GM13976 (cell line): ENCODE measurements around the gene CDC42EP3.
A peak's percentile ranks its signal among the peaks of the same experiment; 100 is the strongest.

Experiments used
- DNase-seq: peaks from one replicate; pipeline ENCODE4 v3.0.0; 2012; ENCODE audit warnings: low spot score
- CTCF ChIP-seq: IDR thresholded peaks from 2 replicates; pipeline ENCODE4 v1.5.1; 2012; ENCODE audit warnings: borderline replicate concordance, mild to moderate bottlenecking; ENCODE audit not compliant: insufficient read depth; ENCODE audit errors: extremely low read depth, missing control alignments, control extremely low read depth
- in situ Hi-C: fragments of 300-500 bp; cut with MboI; formaldehyde crosslinking; loops from one replicate; pipeline ENCODE4 v1.12.0; 2022; ENCODE audit warnings: low sequenced_read_pairs, mixed read lengths, inconsistent platforms; ENCODE audit not compliant: unreplicated experiment

Gene CDC42EP3

GRCh38 chr2:37671009-37671815 lies at the start of gene CDC42EP3:
CDC42EP3 (minus strand) TSS chr2:37671642; CDS start chr2:37646587, 25,055 bp downstream.
- TF ChIP-seq CTCF, result no peak
- peak; percentile 89 for DNase-seq
- in situ Hi-C loops, result loop anchor here (10.0 kb wide), 1 partner anchor 154 kb away; no protein-coding TSS in a partner anchor

- no peak for DNase-seq
- TF ChIP-seq CTCF, result no peak
- in situ Hi-C loops, result no loop called here
These were observed 49.7 kb upstream of the CDC42EP3 start for GRCh38 chr2:37721201-37721560.

- no peak for TF ChIP-seq CTCF
- in situ Hi-C loops, result no loop called here
- no peak for DNase-seq
These were observed 49.2 kb upstream of the CDC42EP3 start for GRCh38 chr2:37720533-37721200.

- in situ Hi-C loops, result no loop called here
- no peak for DNase-seq
- TF ChIP-seq CTCF, result no peak
These were observed 47.2 kb upstream of the CDC42EP3 start for GRCh38 chr2:37718515-37719161.

GRCh38 chr2:37713258-37713700 lies 41.8 kb upstream of the CDC42EP3 start:
- no peak for DNase-seq
- no peak for TF ChIP-seq CTCF
- in situ Hi-C loops, result no loop called here

- no peak for TF ChIP-seq CTCF
- in situ Hi-C loops, result no loop called here
- no peak for DNase-seq
These were observed 40.4 kb upstream of the CDC42EP3 start for GRCh38 chr2:37711831-37712230.
